OCI-LY1 (cell line): ENCODE data around the gene CDKL5.

Source experiments
- EZH2 ChIP-seq: fragments of 200-600 bp; sonication (generic), shearing (Covaris generic); IDR thresholded peaks from 2 replicates; pipeline ENCODE4 v1.8.0; 2017; ENCODE audit warnings: borderline replicate concordance, mixed run types, mild to moderate bottlenecking, antibody characterized with exemption, low read length, moderate library complexity, mixed read lengths
- TF ChIP-seq, protein P1 (sequence below): fragments of 200-600 bp; sonication (generic), shearing (Covaris generic); IDR thresholded peaks from 2 replicates; pipeline ENCODE4 v1.5.1; 2017; ENCODE audit warnings: mild to moderate bottlenecking, antibody characterized with exemption, low read length, moderate library complexity, mixed read lengths

DNA sequence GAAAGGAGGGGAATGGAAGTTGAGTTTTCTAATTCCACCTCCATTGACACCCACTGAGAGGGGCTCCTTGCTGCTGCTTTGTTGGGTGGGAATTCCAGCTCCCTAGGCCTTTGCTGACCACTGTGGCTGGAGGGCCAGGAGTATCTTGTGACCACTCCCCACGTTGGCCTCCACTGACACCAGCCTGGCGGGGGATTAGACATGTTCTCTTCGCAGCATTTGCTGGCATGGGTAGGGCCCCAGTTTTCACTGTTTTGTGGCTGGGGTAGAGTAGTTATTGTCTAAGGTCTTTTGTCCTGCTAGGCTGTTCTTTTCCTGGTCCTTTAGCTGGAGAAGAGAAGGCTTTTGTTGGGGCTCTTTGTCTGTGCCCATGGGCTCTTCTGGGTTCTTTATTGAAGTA, 116.7 kb downstream of the CDKL5 start:
- TF ChIP-seq, protein P1, sequence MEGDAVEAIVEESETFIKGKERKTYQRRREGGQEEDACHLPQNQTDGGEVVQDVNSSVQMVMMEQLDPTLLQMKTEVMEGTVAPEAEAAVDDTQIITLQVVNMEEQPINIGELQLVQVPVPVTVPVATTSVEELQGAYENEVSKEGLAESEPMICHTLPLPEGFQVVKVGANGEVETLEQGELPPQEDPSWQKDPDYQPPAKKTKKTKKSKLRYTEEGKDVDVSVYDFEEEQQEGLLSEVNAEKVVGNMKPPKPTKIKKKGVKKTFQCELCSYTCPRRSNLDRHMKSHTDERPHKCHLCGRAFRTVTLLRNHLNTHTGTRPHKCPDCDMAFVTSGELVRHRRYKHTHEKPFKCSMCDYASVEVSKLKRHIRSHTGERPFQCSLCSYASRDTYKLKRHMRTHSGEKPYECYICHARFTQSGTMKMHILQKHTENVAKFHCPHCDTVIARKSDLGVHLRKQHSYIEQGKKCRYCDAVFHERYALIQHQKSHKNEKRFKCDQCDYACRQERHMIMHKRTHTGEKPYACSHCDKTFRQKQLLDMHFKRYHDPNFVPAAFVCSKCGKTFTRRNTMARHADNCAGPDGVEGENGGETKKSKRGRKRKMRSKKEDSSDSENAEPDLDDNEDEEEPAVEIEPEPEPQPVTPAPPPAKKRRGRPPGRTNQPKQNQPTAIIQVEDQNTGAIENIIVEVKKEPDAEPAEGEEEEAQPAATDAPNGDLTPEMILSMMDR: no peak
- no peak for TF ChIP-seq EZH2
